H1 (cell line): ENCODE results near the gene TSTD2. TPM values are rescaled to one million over a fixed set of nuclear protein-coding genes. Genes with fewer than 3 reads are reported as not detected.

Source experiments
- CHD2 ChIP-seq: IDR thresholded peaks from 2 replicates; pipeline ENCODE4 v1.6.1; 2012; ENCODE audit warnings: low read length, improper control_type of control experiment
- GABPA ChIP-seq: IDR thresholded peaks from 2 replicates; pipeline ENCODE4 v1.6.1; 2011; ENCODE audit warnings: mild to moderate bottlenecking, low read length, moderate library complexity, borderline replicate concordance; ENCODE audit not compliant: insufficient read depth
- POLR2AphosphoS5 ChIP-seq: IDR thresholded peaks from 2 replicates; pipeline ENCODE4 v1.6.1; 2011; ENCODE audit warnings: low read depth, low read length
- TAF1 ChIP-seq: IDR thresholded peaks from 2 replicates; pipeline ENCODE4 v1.6.1; 2011; ENCODE audit warnings: mild to moderate bottlenecking, low read depth, low read length
- polyA plus RNA-seq, 7 experiments: library from polyadenylated mRNA; depleted of rRNA in 3 of 7; stranded (reverse) in 5 of 7; unstranded in 2 of 7; fragments of >200 nt in 5 of 7; fragments of 200-250 nt in 2 of 7; gene quantifications; 1 replicate in 5 of 7; 2 replicates in 1 of 7; 4 replicates in 1 of 7; pipeline versions ENCODE4 v1.2.1 to v1.2.3, GENCODE V29; 2011 to 2013; ENCODE audit warnings: missing spikeins in 2 of 7, mixed read lengths in 2 of 7
- total RNA-seq: library from RNA; stranded (reverse); fragmentation: NEBNext Ultra II Directional; extraction: Animal tissue kit (Norgen Biotek cat#: 25700); gene quantifications from 2 replicates; pipeline ENCODE4 v1.2.1, GENCODE V29; 2021
- TF ChIP-seq, protein P1 (sequence below): fragments of 300-600 bp; sonication (generic); IDR thresholded peaks from 2 replicates; pipeline ENCODE4 v1.7.1; 2012; ENCODE audit warnings: low read length, moderate library complexity, mild to moderate bottlenecking, inconsistent platforms; ENCODE audit not compliant: insufficient replicate concordance
- TF ChIP-seq, protein P2 (sequence below): IDR thresholded peaks from 2 replicates; pipeline ENCODE4 v1.6.1; 2011; ENCODE audit warnings: low read depth, mild to moderate bottlenecking, low read length; ENCODE audit not compliant: insufficient read depth

The TSTD2 gene
- total and polyA plus RNA-seq, 2 of the 8 experiments (the other 6 are each of a cell fraction or from before 2014, with no cell fraction given), result 16.1 to 17.5 TPM

DNA sequence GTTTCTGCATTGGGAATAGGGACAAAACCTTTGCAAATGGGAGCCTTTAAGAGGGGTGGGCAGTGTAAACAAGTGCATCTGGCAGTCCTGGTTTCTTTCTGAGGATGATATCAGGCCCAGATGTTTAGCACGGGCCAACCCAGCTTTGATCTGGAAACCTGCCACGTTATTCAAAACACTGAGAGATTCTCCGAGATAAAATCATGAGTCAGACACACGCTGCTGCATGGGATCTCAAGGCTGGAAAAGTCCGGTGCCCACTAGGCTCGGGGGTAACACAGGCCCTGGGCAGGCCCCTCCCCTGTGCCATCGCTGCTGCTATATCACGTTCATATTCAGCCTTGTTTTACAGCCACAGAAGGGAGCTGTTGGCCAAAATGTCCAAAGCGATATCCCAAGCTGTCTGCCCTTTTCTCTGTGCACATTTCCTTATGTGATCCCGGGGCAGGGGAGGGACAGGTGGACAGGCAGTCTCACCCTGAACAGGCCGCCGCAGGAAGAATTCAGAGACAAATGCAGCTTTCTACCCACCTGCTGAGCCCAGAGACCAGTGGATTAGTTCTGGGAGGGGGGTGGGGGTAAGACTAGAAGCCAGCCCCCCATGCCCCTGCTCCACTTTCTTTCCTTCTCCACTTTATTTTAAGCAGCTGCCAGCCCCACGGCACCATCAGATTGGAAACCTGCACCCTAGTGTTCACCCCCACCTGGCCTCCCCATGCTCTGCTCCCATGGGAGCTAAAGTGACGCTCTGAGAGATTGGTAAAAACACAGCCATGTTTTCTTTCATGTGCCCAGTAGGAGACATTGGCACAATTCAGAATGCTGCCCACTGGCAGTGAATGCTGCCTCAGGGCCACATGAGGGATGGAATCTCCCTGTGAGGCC is 68.6 kb downstream of the TSTD2 start (continued):
- TF ChIP-seq, protein P1, sequence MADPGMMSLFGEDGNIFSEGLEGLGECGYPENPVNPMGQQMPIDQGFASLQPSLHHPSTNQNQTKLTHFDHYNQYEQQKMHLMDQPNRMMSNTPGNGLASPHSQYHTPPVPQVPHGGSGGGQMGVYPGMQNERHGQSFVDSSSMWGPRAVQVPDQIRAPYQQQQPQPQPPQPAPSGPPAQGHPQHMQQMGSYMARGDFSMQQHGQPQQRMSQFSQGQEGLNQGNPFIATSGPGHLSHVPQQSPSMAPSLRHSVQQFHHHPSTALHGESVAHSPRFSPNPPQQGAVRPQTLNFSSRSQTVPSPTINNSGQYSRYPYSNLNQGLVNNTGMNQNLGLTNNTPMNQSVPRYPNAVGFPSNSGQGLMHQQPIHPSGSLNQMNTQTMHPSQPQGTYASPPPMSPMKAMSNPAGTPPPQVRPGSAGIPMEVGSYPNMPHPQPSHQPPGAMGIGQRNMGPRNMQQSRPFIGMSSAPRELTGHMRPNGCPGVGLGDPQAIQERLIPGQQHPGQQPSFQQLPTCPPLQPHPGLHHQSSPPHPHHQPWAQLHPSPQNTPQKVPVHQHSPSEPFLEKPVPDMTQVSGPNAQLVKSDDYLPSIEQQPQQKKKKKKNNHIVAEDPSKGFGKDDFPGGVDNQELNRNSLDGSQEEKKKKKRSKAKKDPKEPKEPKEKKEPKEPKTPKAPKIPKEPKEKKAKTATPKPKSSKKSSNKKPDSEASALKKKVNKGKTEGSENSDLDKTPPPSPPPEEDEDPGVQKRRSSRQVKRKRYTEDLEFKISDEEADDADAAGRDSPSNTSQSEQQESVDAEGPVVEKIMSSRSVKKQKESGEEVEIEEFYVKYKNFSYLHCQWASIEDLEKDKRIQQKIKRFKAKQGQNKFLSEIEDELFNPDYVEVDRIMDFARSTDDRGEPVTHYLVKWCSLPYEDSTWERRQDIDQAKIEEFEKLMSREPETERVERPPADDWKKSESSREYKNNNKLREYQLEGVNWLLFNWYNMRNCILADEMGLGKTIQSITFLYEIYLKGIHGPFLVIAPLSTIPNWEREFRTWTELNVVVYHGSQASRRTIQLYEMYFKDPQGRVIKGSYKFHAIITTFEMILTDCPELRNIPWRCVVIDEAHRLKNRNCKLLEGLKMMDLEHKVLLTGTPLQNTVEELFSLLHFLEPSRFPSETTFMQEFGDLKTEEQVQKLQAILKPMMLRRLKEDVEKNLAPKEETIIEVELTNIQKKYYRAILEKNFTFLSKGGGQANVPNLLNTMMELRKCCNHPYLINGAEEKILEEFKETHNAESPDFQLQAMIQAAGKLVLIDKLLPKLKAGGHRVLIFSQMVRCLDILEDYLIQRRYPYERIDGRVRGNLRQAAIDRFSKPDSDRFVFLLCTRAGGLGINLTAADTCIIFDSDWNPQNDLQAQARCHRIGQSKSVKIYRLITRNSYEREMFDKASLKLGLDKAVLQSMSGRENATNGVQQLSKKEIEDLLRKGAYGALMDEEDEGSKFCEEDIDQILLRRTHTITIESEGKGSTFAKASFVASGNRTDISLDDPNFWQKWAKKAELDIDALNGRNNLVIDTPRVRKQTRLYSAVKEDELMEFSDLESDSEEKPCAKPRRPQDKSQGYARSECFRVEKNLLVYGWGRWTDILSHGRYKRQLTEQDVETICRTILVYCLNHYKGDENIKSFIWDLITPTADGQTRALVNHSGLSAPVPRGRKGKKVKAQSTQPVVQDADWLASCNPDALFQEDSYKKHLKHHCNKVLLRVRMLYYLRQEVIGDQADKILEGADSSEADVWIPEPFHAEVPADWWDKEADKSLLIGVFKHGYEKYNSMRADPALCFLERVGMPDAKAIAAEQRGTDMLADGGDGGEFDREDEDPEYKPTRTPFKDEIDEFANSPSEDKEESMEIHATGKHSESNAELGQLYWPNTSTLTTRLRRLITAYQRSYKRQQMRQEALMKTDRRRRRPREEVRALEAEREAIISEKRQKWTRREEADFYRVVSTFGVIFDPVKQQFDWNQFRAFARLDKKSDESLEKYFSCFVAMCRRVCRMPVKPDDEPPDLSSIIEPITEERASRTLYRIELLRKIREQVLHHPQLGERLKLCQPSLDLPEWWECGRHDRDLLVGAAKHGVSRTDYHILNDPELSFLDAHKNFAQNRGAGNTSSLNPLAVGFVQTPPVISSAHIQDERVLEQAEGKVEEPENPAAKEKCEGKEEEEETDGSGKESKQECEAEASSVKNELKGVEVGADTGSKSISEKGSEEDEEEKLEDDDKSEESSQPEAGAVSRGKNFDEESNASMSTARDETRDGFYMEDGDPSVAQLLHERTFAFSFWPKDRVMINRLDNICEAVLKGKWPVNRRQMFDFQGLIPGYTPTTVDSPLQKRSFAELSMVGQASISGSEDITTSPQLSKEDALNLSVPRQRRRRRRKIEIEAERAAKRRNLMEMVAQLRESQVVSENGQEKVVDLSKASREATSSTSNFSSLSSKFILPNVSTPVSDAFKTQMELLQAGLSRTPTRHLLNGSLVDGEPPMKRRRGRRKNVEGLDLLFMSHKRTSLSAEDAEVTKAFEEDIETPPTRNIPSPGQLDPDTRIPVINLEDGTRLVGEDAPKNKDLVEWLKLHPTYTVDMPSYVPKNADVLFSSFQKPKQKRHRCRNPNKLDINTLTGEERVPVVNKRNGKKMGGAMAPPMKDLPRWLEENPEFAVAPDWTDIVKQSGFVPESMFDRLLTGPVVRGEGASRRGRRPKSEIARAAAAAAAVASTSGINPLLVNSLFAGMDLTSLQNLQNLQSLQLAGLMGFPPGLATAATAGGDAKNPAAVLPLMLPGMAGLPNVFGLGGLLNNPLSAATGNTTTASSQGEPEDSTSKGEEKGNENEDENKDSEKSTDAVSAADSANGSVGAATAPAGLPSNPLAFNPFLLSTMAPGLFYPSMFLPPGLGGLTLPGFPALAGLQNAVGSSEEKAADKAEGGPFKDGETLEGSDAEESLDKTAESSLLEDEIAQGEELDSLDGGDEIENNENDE, result no peak
- TF ChIP-seq, protein P2, sequence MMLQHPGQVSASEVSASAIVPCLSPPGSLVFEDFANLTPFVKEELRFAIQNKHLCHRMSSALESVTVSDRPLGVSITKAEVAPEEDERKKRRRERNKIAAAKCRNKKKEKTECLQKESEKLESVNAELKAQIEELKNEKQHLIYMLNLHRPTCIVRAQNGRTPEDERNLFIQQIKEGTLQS, result no peak
- no peak for TF ChIP-seq CHD2
- no peak for TF ChIP-seq GABPA
- no peak for TF ChIP-seq POLR2AphosphoS5
- no peak for TF ChIP-seq TAF1
